Brain microvascular endothelial cell (primary cell): ENCODE measurements around the gene CAMK2N2.

Experiments used
- DNase-seq: peaks from one replicate; pipeline ENCODE4 v3.0.0-alpha.2; 2020
- H3K27ac ChIP-seq: fragments of 250-450 bp; sonication (Bioruptor Pico); 2 replicates; pipeline ENCODE4 v1.5.1; 2020; ENCODE audit warnings: mild to moderate bottlenecking, moderate library complexity
- H3K27me3 ChIP-seq: fragments of 250-450 bp; sonication (Bioruptor Pico); replicated peaks from 2 replicates; pipeline ENCODE4 v1.5.1; 2020; ENCODE audit warnings: mild to moderate bottlenecking
- H3K36me3 ChIP-seq: fragments of 250-450 bp; sonication (Bioruptor Pico); replicated peaks from 2 replicates; pipeline ENCODE4 v1.5.1; 2020; ENCODE audit warnings: mild to moderate bottlenecking
- H3K4me3 ChIP-seq: 2 replicates; pipeline ENCODE4 v1.5.1; 2011; ENCODE audit warnings: low read depth, mild to moderate bottlenecking, control low read depth, low read length, moderate library complexity
- CTCF ChIP-seq: IDR thresholded peaks from 2 replicates; pipeline ENCODE4 v1.5.1; 2011; ENCODE audit warnings: low read depth, mild to moderate bottlenecking, moderate library complexity, low read length, control low read depth, inconsistent platforms; ENCODE audit errors: missing control alignments
- in situ Hi-C: cut with HindIII; loops from 2 replicates; pipeline ENCODE4 v1.10.0; 2017; ENCODE audit warnings: low sequenced_read_pairs, low pct_ligation_motif_present

The CAMK2N2 gene

GRCh38 chr3:184291738-184292445, 30.5 kb upstream of the CAMK2N2 start:
- H3K27ac ChIP-seq = no peak overlapping the region
- in situ Hi-C loops = no loop called here
- DNase-seq = no peak
- no peak for TF ChIP-seq CTCF
- H3K36me3 ChIP-seq = no peaks in the 10 kb centered on the region
- no peak overlapping the region for H3K4me3 ChIP-seq
- H3K27me3 ChIP-seq = no peaks in the 10 kb centered on the region

GRCh38 chr3:184291044-184291737, 29.8 kb upstream of the CAMK2N2 start:
- Histone ChIP-seq H3K27me3 (no peaks in the 10 kb centered on the region), H3K4me3 (no peak overlapping the region), H3K27ac (no peak overlapping the region), H3K36me3 (no peaks in the 10 kb centered on the region)
- no peak for DNase-seq
- in situ Hi-C loops = no loop called here
- no peak for TF ChIP-seq CTCF

- TF ChIP-seq CTCF = no peak
- in situ Hi-C loops = no loop called here
- Histone ChIP-seq H3K36me3 (no peaks in the 10 kb centered on the region), H3K4me3 (no peak overlapping the region), H3K27me3 (no peaks in the 10 kb centered on the region), H3K27ac (no peak overlapping the region)
- DNase-seq = no peak
Observed at GRCh38 chr3:184290331-184290730, 29.0 kb upstream of the CAMK2N2 start.

GRCh38 chr3:184289426-184289938, 28.1 kb upstream of the CAMK2N2 start:
- DNase-seq = peak; percentile 29
- in situ Hi-C loops = no loop called here
- no peak overlapping the region for H3K4me3 ChIP-seq
- no peaks in the 10 kb centered on the region for H3K36me3 ChIP-seq
- H3K27ac ChIP-seq = no peak overlapping the region
- no peaks in the 10 kb centered on the region for H3K27me3 ChIP-seq
- peak; percentile 76 for TF ChIP-seq CTCF

GRCh38 chr3:184284696-184285095, 23.3 kb upstream of the CAMK2N2 start:
- peak; percentile 69 for TF ChIP-seq CTCF
- Histone ChIP-seq H3K27me3 (no peaks in the 10 kb centered on the region), H3K27ac (no peak overlapping the region), H3K4me3 (no peak overlapping the region), H3K36me3 (no peaks in the 10 kb centered on the region)
- DNase-seq = peak; percentile 84
- in situ Hi-C loops = no loop called here
